Caco-2 (cell line): ENCODE data around the gene CLDND1. TPM values are rescaled to one million over a fixed set of nuclear protein-coding genes. Genes with fewer than 3 reads are reported as not detected.

Experiments used
- BruUV-seq: library from RNA; stranded (reverse); fragments of 400-500 nt; replicated peaks from 2 replicates; lab custom pipeline; 2021; lab: Mats Ljungman, UMichigan
- CTCF ChIA-PET: fragments of 300-600 bp; sonication (Branson Sonifier 250); formaldehyde crosslinking; loops from one replicate; lab custom pipeline; 2022; ENCODE audit warnings: antibody characterized with exemption; lab: Charles Lee
- POLR2A ChIA-PET: fragments of 300-600 bp; sonication (Branson Sonifier 250); formaldehyde crosslinking; loops from one replicate; lab custom pipeline; 2022; ENCODE audit warnings: antibody characterized with exemption; lab: Charles Lee
- DNase-seq, 2 experiments: peaks; one replicate each; pipeline versions ENCODE4 v3.0.0 to v3.0.0-alpha.2; 2020 to 2022
- H3K27me3 ChIP-seq: replicated peaks from 2 replicates; pipeline ENCODE4 v1.6.0; 2011; ENCODE audit warnings: low read length; ENCODE audit not compliant: control insufficient read depth, insufficient read depth
- H3K36me3 ChIP-seq: 2 replicates; pipeline ENCODE4 v1.5.1; 2011; ENCODE audit warnings: low read length; ENCODE audit not compliant: control insufficient read depth, insufficient read depth
- H3K4me1 ChIP-seq: fragments of 250-450 bp; sonication (Bioruptor Pico); 2 replicates; pipeline ENCODE4 v1.5.1; 2020; ENCODE audit warnings: mild to moderate bottlenecking
- H3K4me3 ChIP-seq: 2 replicates; pipeline ENCODE4 v1.5.1; 2011; ENCODE audit warnings: low read depth, mild to moderate bottlenecking, control low read depth, low read length
- H3K9me3 ChIP-seq: fragments of 250-450 bp; sonication (Bioruptor Pico); 2 replicates; pipeline ENCODE4 v1.5.1; 2020; ENCODE audit warnings: mild to moderate bottlenecking, moderate library complexity
- H3K27ac Mint-ChIP-seq: one replicate; pipeline ENCODE4 v1.8.0; 2022; ENCODE audit warnings: mixed read lengths; ENCODE audit not compliant: unreplicated experiment
- H3K27me3 Mint-ChIP-seq: one replicate; pipeline ENCODE4 v1.8.0; 2022; ENCODE audit warnings: mixed read lengths; ENCODE audit not compliant: insufficient read depth, unreplicated experiment
- H3K36me3 Mint-ChIP-seq: one replicate; pipeline ENCODE4 v1.8.0; 2022; ENCODE audit warnings: mild to moderate bottlenecking, mixed read lengths; ENCODE audit not compliant: insufficient read depth, unreplicated experiment
- H3K4me1 Mint-ChIP-seq: one replicate; pipeline ENCODE4 v1.8.0; 2022; ENCODE audit warnings: low read depth, mixed read lengths; ENCODE audit not compliant: unreplicated experiment
- H3K4me3 Mint-ChIP-seq: one replicate; pipeline ENCODE4 v1.8.0; 2022; ENCODE audit warnings: mild to moderate bottlenecking, moderate library complexity, mixed read lengths; ENCODE audit not compliant: unreplicated experiment
- H3K9me3 Mint-ChIP-seq: one replicate; pipeline ENCODE4 v1.8.0; 2022; ENCODE audit warnings: mixed read lengths; ENCODE audit not compliant: unreplicated experiment
- intact Hi-C: fragments of 100-400 bp; cut with micrococcal nuclease; formaldehyde crosslinking; loops from one replicate; pipeline ENCODE4 v1.10.0; 2022; ENCODE audit not compliant: unreplicated experiment
- total RNA-seq: library from RNA; stranded (reverse); gene quantifications from 2 replicates; pipeline ENCODE4 v1.2.3, GENCODE V29; 2022
- TF ChIP-seq, protein P1 (sequence below), 2 experiments: fragments of 200-600 bp in 1 of 2; IDR thresholded peaks; 1 replicate in 1 of 2; 2 replicates in 1 of 2; pipeline versions ENCODE4 v1.5.1 to v1.8.0; 2011 to 2022; ENCODE audit warnings: antibody characterized with exemption in 1 of 2, control low read depth in 1 of 2, inconsistent platforms in 1 of 2, low read depth in 1 of 2, low read length in 1 of 2, mild to moderate bottlenecking in 1 of 2, moderate library complexity in 1 of 2; ENCODE audit not compliant: insufficient read depth in 1 of 2, severe bottlenecking in 1 of 2, unreplicated experiment in 1 of 2

The CLDND1 gene
- total RNA-seq, 1 experiment from 2014 or later: 56.0 TPM

DNA sequence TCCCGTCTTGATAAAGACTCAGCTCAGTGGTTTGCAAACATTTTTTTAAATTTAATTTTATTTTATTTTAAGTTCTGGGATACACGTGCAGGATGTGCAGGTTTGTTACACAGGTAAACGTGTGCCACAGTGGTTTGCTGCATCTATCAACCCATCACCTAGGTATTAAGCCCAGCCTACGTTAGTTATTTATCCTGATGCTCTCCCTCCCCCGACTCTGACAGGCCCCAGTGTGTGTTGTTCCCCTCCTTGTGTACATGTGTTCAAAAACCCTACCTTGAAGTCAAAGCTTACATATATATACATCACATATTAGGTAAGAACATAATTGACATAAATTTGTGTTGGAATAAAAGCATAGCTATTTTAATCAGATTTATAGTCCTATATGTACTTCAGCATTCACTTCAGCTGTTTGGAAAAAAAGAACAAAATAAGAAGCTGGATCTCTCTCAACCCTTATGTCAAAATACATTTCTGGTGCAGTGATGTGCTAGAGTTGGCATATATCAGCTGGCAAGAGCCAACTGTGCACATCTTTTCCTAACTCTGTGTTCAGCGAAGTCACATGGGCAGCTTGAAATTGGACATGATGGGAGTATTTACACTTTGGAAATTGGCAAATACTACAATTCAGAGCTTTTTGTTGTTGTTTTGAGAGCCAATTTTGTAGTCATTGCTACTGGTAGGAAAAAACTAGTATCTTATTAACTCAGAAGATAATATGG is 35.6 kb upstream of the CLDND1 start:
- CTCF ChIA-PET: no interaction called here

DNA sequence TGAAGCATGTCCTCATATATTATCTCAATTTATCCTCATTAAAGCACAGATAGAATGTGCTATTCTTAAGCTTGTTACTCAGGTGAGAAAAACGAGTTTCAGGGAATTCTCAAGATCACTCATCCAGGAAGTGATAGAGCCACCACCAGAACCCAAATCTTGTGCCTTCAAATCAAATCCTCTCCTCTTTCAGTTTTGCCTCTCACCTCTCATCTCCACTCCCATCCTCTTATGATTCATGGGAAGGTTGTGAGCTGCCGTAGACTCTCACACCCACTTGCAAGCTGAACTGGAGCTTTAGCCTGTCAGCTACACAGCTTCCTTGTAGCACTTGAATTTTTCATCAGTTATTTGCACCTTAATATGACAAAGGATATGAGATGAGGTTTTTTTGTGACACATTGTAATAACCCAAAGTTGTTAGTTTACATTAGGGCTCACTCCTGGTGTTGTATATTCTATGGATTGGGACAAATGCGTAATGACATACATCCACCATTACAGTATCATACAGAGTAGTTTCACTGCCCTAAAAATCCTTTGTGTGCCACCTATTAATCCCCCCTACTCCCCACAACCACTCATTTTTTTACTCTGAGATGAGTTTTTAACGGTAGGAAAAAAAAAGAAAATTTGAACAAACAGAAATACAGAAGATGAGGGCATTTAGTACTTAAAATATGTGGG is 34.8 kb upstream of the CLDND1 start:
- H3K36me3 Mint-ChIP-seq: no peaks in the 10 kb centered on the region
- Histone ChIP-seq H3K27me3 (no peaks in the 10 kb centered on the region), H3K9me3 (no peaks in the 10 kb centered on the region), H3K4me1 (no peaks in the 10 kb centered on the region), H3K4me3 (no peak overlapping the region), H3K36me3 (no peaks in the 10 kb centered on the region)
- TF ChIP-seq, protein P1, sequence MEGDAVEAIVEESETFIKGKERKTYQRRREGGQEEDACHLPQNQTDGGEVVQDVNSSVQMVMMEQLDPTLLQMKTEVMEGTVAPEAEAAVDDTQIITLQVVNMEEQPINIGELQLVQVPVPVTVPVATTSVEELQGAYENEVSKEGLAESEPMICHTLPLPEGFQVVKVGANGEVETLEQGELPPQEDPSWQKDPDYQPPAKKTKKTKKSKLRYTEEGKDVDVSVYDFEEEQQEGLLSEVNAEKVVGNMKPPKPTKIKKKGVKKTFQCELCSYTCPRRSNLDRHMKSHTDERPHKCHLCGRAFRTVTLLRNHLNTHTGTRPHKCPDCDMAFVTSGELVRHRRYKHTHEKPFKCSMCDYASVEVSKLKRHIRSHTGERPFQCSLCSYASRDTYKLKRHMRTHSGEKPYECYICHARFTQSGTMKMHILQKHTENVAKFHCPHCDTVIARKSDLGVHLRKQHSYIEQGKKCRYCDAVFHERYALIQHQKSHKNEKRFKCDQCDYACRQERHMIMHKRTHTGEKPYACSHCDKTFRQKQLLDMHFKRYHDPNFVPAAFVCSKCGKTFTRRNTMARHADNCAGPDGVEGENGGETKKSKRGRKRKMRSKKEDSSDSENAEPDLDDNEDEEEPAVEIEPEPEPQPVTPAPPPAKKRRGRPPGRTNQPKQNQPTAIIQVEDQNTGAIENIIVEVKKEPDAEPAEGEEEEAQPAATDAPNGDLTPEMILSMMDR (IDR thresholded peaks at IDR 0.05; ENCODE audit: insufficient read depth in 1 of 2, low read depth in 1 of 2, low read length in 1 of 2, severe bottlenecking in 1 of 2, unreplicated experiment in 1 of 2): no peak
- no peak overlapping the region for H3K27ac Mint-ChIP-seq
- H3K4me1 Mint-ChIP-seq: no peaks in the 10 kb centered on the region
- no TSS peak for BruUV-seq
- no peak overlapping the region for H3K4me3 Mint-ChIP-seq
- H3K27me3 Mint-ChIP-seq: peaks cover 3% of the 10 kb centered on the region
- ChIA-PET CTCF (no interaction called here), POLR2A (no interaction called here)
- DNase-seq: no peak
- no peaks in the 10 kb centered on the region for H3K9me3 Mint-ChIP-seq
- intact Hi-C loops: no loop called here

More for the DNA sequence above, 35.6 kb upstream of the CLDND1 start:
- Mint-ChIP-seq H3K36me3 (no peaks in the 10 kb centered on the region), H3K27ac (no peak overlapping the region), H3K9me3 (no peaks in the 10 kb centered on the region), H3K27me3 (peaks cover 3% of the 10 kb centered on the region), H3K4me1 (no peaks in the 10 kb centered on the region), H3K4me3 (no peak overlapping the region)
- Histone ChIP-seq H3K4me1 (no peaks in the 10 kb centered on the region), H3K36me3 (no peaks in the 10 kb centered on the region), H3K27me3 (no peaks in the 10 kb centered on the region), H3K4me3 (no peak overlapping the region), H3K9me3 (no peaks in the 10 kb centered on the region)
- no TSS peak for BruUV-seq
- no peak for DNase-seq
- intact Hi-C loops: no loop called here
- POLR2A ChIA-PET: no interaction called here
- TF ChIP-seq, protein P1 (IDR thresholded peaks at IDR 0.05; ENCODE audit: insufficient read depth in 1 of 2, low read depth in 1 of 2, low read length in 1 of 2, severe bottlenecking in 1 of 2, unreplicated experiment in 1 of 2): no peak

DNA sequence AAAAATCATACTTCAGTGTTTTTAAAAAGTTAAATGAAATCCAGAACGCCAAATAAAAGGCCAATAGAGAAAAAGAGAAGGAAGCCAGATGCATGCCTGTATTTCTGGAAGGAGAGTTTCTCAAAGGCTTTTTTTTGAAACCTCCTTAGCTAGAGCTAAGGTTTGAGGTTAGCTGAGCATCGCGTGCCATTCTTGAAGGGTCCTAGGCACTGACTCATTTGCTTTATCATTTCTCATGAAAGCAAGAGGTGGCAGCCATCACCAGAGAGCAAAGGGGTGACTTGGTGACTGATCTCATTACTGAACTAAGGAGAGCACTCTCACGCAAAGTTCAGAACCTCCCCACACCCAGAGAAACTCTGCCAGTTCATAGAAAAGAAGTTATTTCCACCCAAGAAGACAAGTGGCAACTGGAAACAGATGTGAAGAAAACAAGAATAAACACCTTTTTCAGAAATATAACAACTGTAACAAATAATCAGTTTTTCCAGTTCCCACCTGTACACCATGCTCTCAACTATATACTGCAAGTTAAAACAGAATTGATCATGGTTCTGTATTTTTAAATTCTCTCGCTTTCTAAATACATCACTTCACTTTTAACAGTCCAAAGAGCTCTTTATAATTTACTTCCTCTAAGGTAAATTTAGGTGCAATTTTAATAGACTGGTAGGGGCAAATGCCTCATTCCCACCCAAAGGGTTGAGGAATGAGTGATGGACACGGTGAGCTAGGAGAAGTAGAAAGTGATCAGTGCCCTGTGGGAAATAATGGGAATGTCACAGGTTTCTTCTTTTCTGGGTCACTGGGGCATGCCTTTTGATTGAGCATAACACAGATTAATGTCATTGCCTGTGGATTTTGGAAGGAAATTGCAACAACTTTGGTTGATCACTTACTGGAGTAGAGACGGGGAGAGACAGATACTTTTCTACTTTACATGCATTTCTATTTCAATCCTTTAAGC is 33.7 kb upstream of the CLDND1 start:
- POLR2A ChIA-PET: no interaction called here
- CTCF ChIA-PET: no interaction called here
- BruUV-seq: no TSS peak
- no peaks in the 10 kb centered on the region for H3K9me3 Mint-ChIP-seq
- H3K4me1 ChIP-seq: no peaks in the 10 kb centered on the region
- no peaks in the 10 kb centered on the region for H3K9me3 ChIP-seq
- H3K36me3 Mint-ChIP-seq: no peaks in the 10 kb centered on the region
- no peaks in the 10 kb centered on the region for H3K4me1 Mint-ChIP-seq
- H3K27me3 ChIP-seq: no peaks in the 10 kb centered on the region
- H3K4me3 ChIP-seq: no peak overlapping the region
- H3K27me3 Mint-ChIP-seq: peaks cover 3% of the 10 kb centered on the region
- H3K36me3 ChIP-seq: no peaks in the 10 kb centered on the region
- intact Hi-C loops: no loop called here
- no peak for DNase-seq
- TF ChIP-seq, protein P1 (IDR thresholded peaks at IDR 0.05; ENCODE audit: insufficient read depth in 1 of 2, low read depth in 1 of 2, low read length in 1 of 2, severe bottlenecking in 1 of 2, unreplicated experiment in 1 of 2): no peak
- H3K27ac Mint-ChIP-seq: no peak overlapping the region
- H3K4me3 Mint-ChIP-seq: no peak overlapping the region
